ENCODE data around the gene AGPS. TPM values are rescaled to one million over a fixed set of nuclear protein-coding genes. Genes with fewer than 3 reads are reported as not detected.
"Not testable (repeated sequence)": the region's sequence is repeated elsewhere in the genome, so short reads cannot be mapped to it uniquely, and the experiment has no call there.

The AGPS gene
- polyA plus RNA-seq, 2 donors, result 3.7 to 6.4 TPM

DNA sequence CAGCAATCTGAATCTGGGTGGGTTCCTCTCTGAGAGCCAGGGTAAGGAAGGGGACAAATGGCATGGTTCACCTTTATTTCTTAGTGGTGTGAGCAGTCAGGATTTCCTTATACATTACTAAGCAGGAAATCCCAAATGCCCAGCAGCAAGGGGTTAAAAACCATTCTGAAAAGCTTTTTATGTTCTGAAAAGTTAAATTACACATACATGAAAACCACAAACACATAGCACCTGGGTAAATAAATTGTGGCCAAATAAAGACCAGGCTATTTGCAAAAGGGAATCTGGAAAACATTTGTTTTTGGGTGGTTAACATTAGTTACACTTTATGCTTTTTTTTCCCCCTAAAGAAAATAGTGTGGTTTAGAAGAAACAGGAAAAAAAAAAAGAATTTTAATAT lies 156.1 kb downstream of the AGPS start:
- no peaks in the 10 kb centered on the region for H3K27me3 ChIP-seq (ENCODE audit: control insufficient read depth in 1 of 2, insufficient read depth in 2 of 2, low read length in 2 of 2)
- no peaks in the 10 kb centered on the region for H3K9me3 ChIP-seq (ENCODE audit: control insufficient read depth in 2 of 2, insufficient read depth in 1 of 2, low read depth in 1 of 2, low read length in 1 of 2)
- H3K36me3 ChIP-seq (ENCODE audit: control insufficient read depth in 2 of 2, insufficient read depth in 2 of 2, low read length in 1 of 2), result no peaks in the 10 kb centered on the region
- H3K4me1 ChIP-seq (ENCODE audit: control insufficient read depth in 2 of 2, insufficient read depth in 2 of 2, low read length in 1 of 2), result peaks cover 4 to 5% of the 10 kb centered on the region in 2 donors
- H3K27ac ChIP-seq (ENCODE audit: low read depth in 2 of 2, low read length in 1 of 2), result no peak overlapping the region
- no peak overlapping the region for H3K4me3 ChIP-seq (ENCODE audit: low read depth in 1 of 2, low read length in 2 of 2)

DNA sequence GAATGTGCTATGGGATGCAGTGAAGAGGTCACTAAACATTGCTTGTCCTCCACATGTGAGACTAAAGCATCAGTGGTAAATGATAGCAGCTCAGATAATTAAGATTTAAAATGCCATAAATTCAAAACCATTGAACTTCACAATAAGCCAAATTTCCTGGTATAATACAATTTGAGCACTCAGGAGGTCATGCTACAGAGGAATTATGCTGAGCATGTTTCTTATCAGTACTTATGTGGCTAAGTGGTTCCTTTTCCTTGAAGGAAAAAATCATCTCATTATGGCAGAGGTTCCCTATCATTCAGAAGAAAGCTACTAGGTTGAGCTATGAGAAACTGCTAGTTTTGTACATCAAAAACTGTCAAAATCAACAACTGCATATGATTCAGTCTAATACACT lies 156.6 kb downstream of the AGPS start:
- no peaks in the 10 kb centered on the region for H3K9me3 ChIP-seq (ENCODE audit: control insufficient read depth in 2 of 2, insufficient read depth in 1 of 2, low read depth in 1 of 2, low read length in 1 of 2)
- peaks cover 4 to 5% of the 10 kb centered on the region in 2 donors for H3K4me1 ChIP-seq (ENCODE audit: control insufficient read depth in 2 of 2, insufficient read depth in 2 of 2, low read length in 1 of 2)
- H3K4me3 ChIP-seq (ENCODE audit: low read depth in 1 of 2, low read length in 2 of 2), result no peak overlapping the region
- no peak overlapping the region for H3K27ac ChIP-seq (ENCODE audit: low read depth in 2 of 2, low read length in 1 of 2)
- no peaks in the 10 kb centered on the region for H3K27me3 ChIP-seq (ENCODE audit: control insufficient read depth in 1 of 2, insufficient read depth in 2 of 2, low read length in 2 of 2)
- H3K36me3 ChIP-seq (ENCODE audit: control insufficient read depth in 2 of 2, insufficient read depth in 2 of 2, low read length in 1 of 2), result no peaks in the 10 kb centered on the region

DNA sequence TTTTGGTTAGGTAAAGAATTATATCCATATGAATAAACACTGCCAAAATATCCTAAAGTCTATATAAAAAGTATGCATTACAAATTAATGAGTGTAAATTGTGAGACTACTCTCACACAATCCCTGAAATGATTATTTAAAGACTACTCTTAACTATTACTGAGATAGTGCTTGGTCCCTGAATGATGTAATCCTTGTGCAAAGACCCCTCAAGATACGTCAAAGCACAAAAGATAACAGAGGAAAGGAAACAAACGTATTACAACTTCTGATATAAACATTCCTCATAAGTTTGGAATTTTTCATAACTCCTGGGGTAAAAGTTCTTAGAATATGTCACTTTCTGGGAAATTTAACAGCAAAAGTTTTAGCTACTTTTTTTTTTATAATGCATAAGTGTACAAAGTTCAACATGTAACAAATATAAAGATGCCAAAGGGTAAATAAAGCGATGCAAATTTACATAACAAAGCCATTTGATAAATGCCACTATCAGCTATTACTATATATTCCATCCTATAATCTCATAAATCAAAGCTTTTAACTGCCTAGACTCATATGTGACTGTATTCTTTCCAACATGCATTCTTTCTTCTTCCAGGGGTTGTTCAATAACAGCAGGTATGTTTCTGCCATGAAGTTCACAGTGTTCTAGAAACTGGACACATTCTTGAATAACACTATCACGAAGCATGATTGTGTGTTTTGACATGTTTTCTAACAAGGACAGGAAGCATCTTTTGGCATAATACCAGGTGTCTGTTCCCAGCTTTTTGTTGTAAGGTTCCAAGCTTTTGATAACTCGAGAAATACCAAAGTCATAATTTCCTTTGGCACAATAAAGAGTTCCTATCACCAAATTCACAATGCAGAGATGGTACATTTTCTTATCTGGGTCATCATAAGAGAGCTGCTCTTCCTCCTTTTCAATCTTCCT lies 158.0 kb downstream of the AGPS start:
- 76 to 78% methylated on average over 5 of the region's 5 CpGs for WGBS, 2 donors
- H3K27me3 ChIP-seq (ENCODE audit: control insufficient read depth in 1 of 2, insufficient read depth in 2 of 2, low read length in 2 of 2), result no peaks in the 10 kb centered on the region

DNA sequence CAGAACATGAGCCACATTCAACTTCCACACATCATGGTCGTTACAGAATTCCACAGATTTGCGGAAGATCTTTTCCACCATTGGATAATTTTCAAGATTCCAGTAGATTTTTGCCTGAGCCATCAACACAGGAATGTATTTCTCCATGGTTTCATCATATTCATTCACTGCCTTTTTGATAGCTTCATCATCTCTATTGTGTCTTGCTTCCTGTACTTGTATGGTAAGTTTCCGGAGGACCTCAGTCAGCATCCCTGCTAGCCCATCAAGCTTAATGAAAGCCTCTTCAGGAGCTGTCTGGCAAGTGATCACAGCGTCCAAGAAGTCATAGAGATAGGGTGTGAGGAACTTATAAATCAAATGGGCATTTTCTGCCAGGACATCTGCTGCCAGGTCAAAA lies 158.8 kb downstream of the AGPS start:
- not testable (repeated sequence) for H3K27me3 ChIP-seq (ENCODE audit: control insufficient read depth in 1 of 2, insufficient read depth in 2 of 2, low read length in 2 of 2); H3K36me3 ChIP-seq (ENCODE audit: control insufficient read depth in 2 of 2, insufficient read depth in 2 of 2, low read length in 1 of 2); H3K4me1 ChIP-seq (ENCODE audit: control insufficient read depth in 2 of 2, insufficient read depth in 2 of 2, low read length in 1 of 2); H3K9me3 ChIP-seq (ENCODE audit: control insufficient read depth in 2 of 2, insufficient read depth in 1 of 2, low read depth in 1 of 2, low read length in 1 of 2); H3K27ac ChIP-seq (ENCODE audit: low read depth in 2 of 2, low read length in 1 of 2); H3K4me3 ChIP-seq (ENCODE audit: low read depth in 1 of 2, low read length in 2 of 2)
- 88 to 94% methylated on average over 4 of the region's 4 CpGs for WGBS, 2 donors

More for the DNA sequence above, 158.0 kb downstream of the AGPS start:
- Histone ChIP-seq H3K27ac (ENCODE audit: low read depth in 2 of 2, low read length in 1 of 2) (no peak overlapping the region), H3K4me1 (ENCODE audit: control insufficient read depth in 2 of 2, insufficient read depth in 2 of 2, low read length in 1 of 2) (peaks cover 4 to 5% of the 10 kb centered on the region in 2 donors), H3K9me3 (ENCODE audit: control insufficient read depth in 2 of 2, insufficient read depth in 1 of 2, low read depth in 1 of 2, low read length in 1 of 2) (no peaks in the 10 kb centered on the region), H3K36me3 (ENCODE audit: control insufficient read depth in 2 of 2, insufficient read depth in 2 of 2, low read length in 1 of 2) (no peaks in the 10 kb centered on the region), H3K4me3 (ENCODE audit: low read depth in 1 of 2, low read length in 2 of 2) (no peak overlapping the region)

DNA sequence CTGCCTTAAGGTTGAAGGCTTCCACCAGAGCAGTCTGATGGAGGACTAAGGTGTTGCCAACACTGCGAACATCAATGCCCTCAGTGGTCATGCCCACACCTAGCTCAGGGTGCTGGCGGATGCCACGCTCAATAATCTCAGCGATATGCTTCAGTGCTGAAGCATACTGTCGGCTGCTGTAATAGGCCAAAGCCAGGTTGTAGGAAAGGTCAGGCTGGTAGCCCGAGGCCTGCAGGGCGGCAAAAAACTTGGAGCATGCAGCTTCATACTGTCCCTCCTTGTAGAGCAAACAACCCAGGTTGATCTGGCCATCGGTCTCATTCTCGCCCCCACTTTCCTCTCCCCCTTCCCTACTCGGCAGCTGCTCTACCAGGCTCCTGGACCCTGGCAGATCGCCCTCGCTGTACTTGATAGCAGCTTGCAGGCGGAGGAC lies 159.4 kb downstream of the AGPS start:
- Histone ChIP-seq H3K36me3 (ENCODE audit: control insufficient read depth in 2 of 2, insufficient read depth in 2 of 2, low read length in 1 of 2) (no peaks in the 10 kb centered on the region), H3K27me3 (ENCODE audit: control insufficient read depth in 1 of 2, insufficient read depth in 2 of 2, low read length in 2 of 2) (no peaks in the 10 kb centered on the region), H3K9me3 (ENCODE audit: control insufficient read depth in 2 of 2, insufficient read depth in 1 of 2, low read depth in 1 of 2, low read length in 1 of 2) (no peaks in the 10 kb centered on the region), H3K4me1 (ENCODE audit: control insufficient read depth in 2 of 2, insufficient read depth in 2 of 2, low read length in 1 of 2) (peaks cover 4 to 5% of the 10 kb centered on the region in 2 donors), H3K4me3 (ENCODE audit: low read depth in 1 of 2, low read length in 2 of 2) (peak overlapping the region; percentile 76 to 100), H3K27ac (ENCODE audit: low read depth in 2 of 2, low read length in 1 of 2) (peak overlapping the region in 1 of 2 donors; percentile 98)
- 55 to 68% methylated on average over 13 of the region's 13 CpGs for WGBS, 2 donors

GRCh38 chr2:177552422-177553175 lies 160.0 kb downstream of the AGPS start:
- H3K27me3 ChIP-seq (ENCODE audit: control insufficient read depth in 1 of 2, insufficient read depth in 2 of 2, low read length in 2 of 2), result no peaks in the 10 kb centered on the region
- H3K4me1 ChIP-seq (ENCODE audit: control insufficient read depth in 2 of 2, insufficient read depth in 2 of 2, low read length in 1 of 2), result peaks cover 4 to 5% of the 10 kb centered on the region in 2 donors
- WGBS, 2 donors, result 1 to 2% methylated on average over 57 to 64 of the region's 64 CpGs
- no peaks in the 10 kb centered on the region for H3K9me3 ChIP-seq (ENCODE audit: control insufficient read depth in 2 of 2, insufficient read depth in 1 of 2, low read depth in 1 of 2, low read length in 1 of 2)
- H3K27ac ChIP-seq (ENCODE audit: low read depth in 2 of 2, low read length in 1 of 2), result peak overlapping the region; percentile 85 to 98
- H3K36me3 ChIP-seq (ENCODE audit: control insufficient read depth in 2 of 2, insufficient read depth in 2 of 2, low read length in 1 of 2), result no peaks in the 10 kb centered on the region
- peak overlapping the region; percentile 76 to 100 for H3K4me3 ChIP-seq (ENCODE audit: low read depth in 1 of 2, low read length in 2 of 2)

- no peaks in the 10 kb centered on the region for H3K27me3 ChIP-seq (ENCODE audit: control insufficient read depth in 1 of 2, insufficient read depth in 2 of 2, low read length in 2 of 2)
- peak overlapping the region; percentile 76 to 100 for H3K4me3 ChIP-seq (ENCODE audit: low read depth in 1 of 2, low read length in 2 of 2)
- peak overlapping the region; percentile 85 to 98 for H3K27ac ChIP-seq (ENCODE audit: low read depth in 2 of 2, low read length in 1 of 2)
- WGBS, 2 donors, result 3 to 5% methylated on average over 17 of the region's 17 CpGs
- peaks cover 0 to 5% of the 10 kb centered on the region in 2 donors for H3K4me1 ChIP-seq (ENCODE audit: control insufficient read depth in 2 of 2, insufficient read depth in 2 of 2, low read length in 1 of 2)
- H3K9me3 ChIP-seq (ENCODE audit: control insufficient read depth in 2 of 2, insufficient read depth in 1 of 2, low read depth in 1 of 2, low read length in 1 of 2), result no peaks in the 10 kb centered on the region
- H3K36me3 ChIP-seq (ENCODE audit: control insufficient read depth in 2 of 2, insufficient read depth in 2 of 2, low read length in 1 of 2), result no peaks in the 10 kb centered on the region
These were observed 160.8 kb downstream of the AGPS start for GRCh38 chr2:177553176-177553884.

GRCh38 chr2:177554365-177554764 lies 161.8 kb downstream of the AGPS start:
- Histone ChIP-seq H3K4me1 (ENCODE audit: control insufficient read depth in 2 of 2, insufficient read depth in 2 of 2, low read length in 1 of 2) (peaks cover 0 to 5% of the 10 kb centered on the region in 2 donors), H3K4me3 (ENCODE audit: low read depth in 1 of 2, low read length in 2 of 2) (no peak overlapping the region), H3K36me3 (ENCODE audit: control insufficient read depth in 2 of 2, insufficient read depth in 2 of 2, low read length in 1 of 2) (no peaks in the 10 kb centered on the region), H3K27ac (ENCODE audit: low read depth in 2 of 2, low read length in 1 of 2) (no peak overlapping the region), H3K27me3 (ENCODE audit: control insufficient read depth in 1 of 2, insufficient read depth in 2 of 2, low read length in 2 of 2) (no peaks in the 10 kb centered on the region), H3K9me3 (ENCODE audit: control insufficient read depth in 2 of 2, insufficient read depth in 1 of 2, low read depth in 1 of 2, low read length in 1 of 2) (no peaks in the 10 kb centered on the region)

DNA sequence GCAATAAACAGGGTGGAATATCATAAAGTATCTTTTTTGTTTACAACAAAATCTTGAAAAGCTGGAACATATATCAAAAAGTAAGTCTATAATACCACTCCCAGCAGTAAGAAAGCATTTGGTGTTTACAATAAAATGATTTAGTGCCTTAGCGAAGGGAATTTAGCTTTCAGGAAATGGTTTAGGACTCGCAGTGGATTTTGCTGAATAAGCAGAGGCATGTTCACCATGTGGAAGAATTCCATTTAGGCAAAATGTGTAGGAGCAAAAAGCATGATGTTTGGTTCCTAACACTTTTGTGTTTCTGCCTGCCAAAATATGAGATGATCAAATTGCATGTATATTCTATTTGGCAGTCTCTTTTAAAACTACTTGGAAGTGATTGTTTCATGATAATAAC lies 163.6 kb downstream of the AGPS start:
- peaks cover 0 to 5% of the 10 kb centered on the region in 2 donors for H3K4me1 ChIP-seq (ENCODE audit: control insufficient read depth in 2 of 2, insufficient read depth in 2 of 2, low read length in 1 of 2)
- H3K27me3 ChIP-seq (ENCODE audit: control insufficient read depth in 1 of 2, insufficient read depth in 2 of 2, low read length in 2 of 2), result no peaks in the 10 kb centered on the region
- 66 to 70% methylated on average over 2 of the region's 2 CpGs for WGBS, 2 donors
- no peaks in the 10 kb centered on the region for H3K36me3 ChIP-seq (ENCODE audit: control insufficient read depth in 2 of 2, insufficient read depth in 2 of 2, low read length in 1 of 2)
- no peak overlapping the region for H3K4me3 ChIP-seq (ENCODE audit: low read depth in 1 of 2, low read length in 2 of 2)
- H3K27ac ChIP-seq (ENCODE audit: low read depth in 2 of 2, low read length in 1 of 2), result no peak overlapping the region
- H3K9me3 ChIP-seq (ENCODE audit: control insufficient read depth in 2 of 2, insufficient read depth in 1 of 2, low read depth in 1 of 2, low read length in 1 of 2), result no peaks in the 10 kb centered on the region
